Keratinocyte (primary cell): ENCODE data around the gene C20orf141. TPM values are rescaled to one million over a fixed set of nuclear protein-coding genes. Genes with fewer than 3 reads are reported as not detected.

ENCODE experiments used
- DNase-seq: peaks from one replicate; pipeline ENCODE4 v3.0.0-alpha.2; 2011; ENCODE audit warnings: low read depth, missing footprints, low spot score
- FAIRE-seq: peaks from 2 replicates; lab custom pipeline; 2011; peaks lifted over from hg19 to GRCh38; lab: Jason Lieb, UNC
- H2AFZ ChIP-seq: 2 replicates; pipeline ENCODE4 v1.6.0; 2012; ENCODE audit warnings: low read length, control low read depth, inconsistent platforms; ENCODE audit not compliant: control insufficient read depth
- H3K27ac ChIP-seq: 2 replicates; pipeline ENCODE4 v1.5.1; 2011; ENCODE audit warnings: low read length; ENCODE audit not compliant: control insufficient read depth, insufficient read depth
- H3K27me3 ChIP-seq: 3 replicates; pipeline ENCODE4 v1.6.0; 2011; ENCODE audit warnings: low read length; ENCODE audit not compliant: control insufficient read depth, insufficient read depth; ENCODE audit errors: extremely low read depth
- H3K36me3 ChIP-seq, 2 experiments: 2 replicates in 1 of 2; 3 replicates in 1 of 2; pipeline ENCODE4 v1.5.1; 2011; ENCODE audit warnings: low read length in 2 of 2, mild to moderate bottlenecking in 1 of 2; ENCODE audit not compliant: control insufficient read depth in 2 of 2, insufficient read depth in 2 of 2; ENCODE audit errors: extremely low read depth in 1 of 2
- H3K4me1 ChIP-seq: 3 replicates; pipeline ENCODE4 v1.5.1; 2011; ENCODE audit warnings: low read length; ENCODE audit not compliant: control insufficient read depth, insufficient read depth; ENCODE audit errors: extremely low read depth
- H3K4me2 ChIP-seq: 3 replicates; pipeline ENCODE4 v1.6.0; 2011; ENCODE audit warnings: low read depth, low read length; ENCODE audit not compliant: control insufficient read depth, insufficient read depth; ENCODE audit errors: extremely low read depth
- H3K4me3 ChIP-seq, 3 experiments: fragments of 200-600 bp in 1 of 3; sonication (generic) in 1 of 3; 2 replicates in 2 of 3; 3 replicates in 1 of 3; pipeline ENCODE4 v1.5.1; 2011 to 2016; ENCODE audit warnings: low read length in 3 of 3, mild to moderate bottlenecking in 3 of 3, control low read depth in 2 of 3, inconsistent platforms in 1 of 3, low read depth in 1 of 3, mixed read lengths in 1 of 3, mixed run types in 1 of 3, moderate library complexity in 1 of 3; ENCODE audit not compliant: control insufficient read depth in 2 of 3, insufficient read depth in 2 of 3; ENCODE audit errors: extremely low read depth in 1 of 3
- H3K79me2 ChIP-seq: 2 replicates; pipeline ENCODE4 v1.6.0; 2012; ENCODE audit warnings: low read length; ENCODE audit not compliant: control insufficient read depth, insufficient read depth
- H3K9ac ChIP-seq: 3 replicates; pipeline ENCODE4 v1.6.0; 2011; ENCODE audit warnings: low read length; ENCODE audit not compliant: control insufficient read depth, insufficient read depth; ENCODE audit errors: extremely low read depth
- H3K9me1 ChIP-seq: 3 replicates; pipeline ENCODE4 v1.6.0; 2011; ENCODE audit warnings: low read length; ENCODE audit not compliant: control insufficient read depth, insufficient read depth; ENCODE audit errors: extremely low read depth
- H3K9me3 ChIP-seq: 2 replicates; pipeline ENCODE4 v1.5.1; 2012; ENCODE audit warnings: low read depth, low read length; ENCODE audit not compliant: control insufficient read depth
- H4K20me1 ChIP-seq: 3 replicates; pipeline ENCODE4 v1.6.0; 2011; ENCODE audit warnings: low read length; ENCODE audit not compliant: control insufficient read depth, insufficient read depth; ENCODE audit errors: extremely low read depth
- CTCF ChIP-seq, 3 experiments: IDR thresholded peaks in 1 of 3; conservative IDR thresholded peaks in 1 of 3; optimal IDR thresholded peaks in 1 of 3; 2 replicates in 2 of 3; 3 replicates in 1 of 3; pipeline versions ENCODE3 to v1.5.1; 2011; ENCODE audit warnings: low read length in 3 of 3, mild to moderate bottlenecking in 3 of 3, moderate library complexity in 2 of 3, control low read depth in 1 of 3, inconsistent platforms in 1 of 3; ENCODE audit not compliant: insufficient read depth in 2 of 3; ENCODE audit errors: extremely low read depth in 1 of 3
- EZH2 ChIP-seq: IDR thresholded peaks from one replicate; pipeline ENCODE4 v1.6.1; 2012; ENCODE audit warnings: inconsistent platforms, mild to moderate bottlenecking, low read length, moderate library complexity
- dilution Hi-C: fragments of 300-500 bp; cut with MboI; formaldehyde crosslinking; loops from one replicate; pipeline ENCODE4 v1.7.0; 2020; ENCODE audit warnings: low sequenced_read_pairs; ENCODE audit not compliant: extremely low pct_ligation_motif_present
- polyA plus RNA-seq, 5 experiments: library from polyadenylated mRNA; depleted of rRNA in 3 of 5; stranded (reverse) in 3 of 5; stranded (forward) in 1 of 5; unstranded in 1 of 5; fragments of >200 nt; gene quantifications; 1 replicate in 1 of 5; 2 replicates in 3 of 5; 3 replicates in 1 of 5; pipeline versions ENCODE4 v1.2.1 to v1.2.3, GENCODE V29; 2011 to 2012; ENCODE audit warnings: missing spikeins in 2 of 5, low read depth in 1 of 5, low replicate concordance in 1 of 5

C20orf141 gene
- polyA plus RNA-seq, 1 donor (not counting 4 experiments of a cell fraction or from before 2014, with no cell fraction given), result not detected

- no peak for FAIRE-seq
- peaks cover 2% of the 10 kb centered on the region for H3K9me1 ChIP-seq
- no peak overlapping the region for H3K27ac ChIP-seq
- no peak overlapping the region for H2AFZ ChIP-seq
- H3K9me3 ChIP-seq, result no peaks in the 10 kb centered on the region
- TF ChIP-seq EZH2 (no peak), CTCF (optimal IDR thresholded peaks at IDR 0.05 in 1 of 3, IDR thresholded peaks at IDR 0.05 in 1 of 3, conservative IDR thresholded peaks at IDR 0.05 in 1 of 3; ENCODE audit: extremely low read depth in 1 of 3, insufficient read depth in 2 of 3, low read length in 3 of 3) (no peak)
- no peak for DNase-seq
- no peak overlapping the region for H3K9ac ChIP-seq
- no peak overlapping the region for H3K4me2 ChIP-seq
- no peaks in the 10 kb centered on the region for H3K27me3 ChIP-seq
- H3K4me3 ChIP-seq, result no peak overlapping the region
- H3K4me1 ChIP-seq, result no peaks in the 10 kb centered on the region
- no peaks in the 10 kb centered on the region for H3K79me2 ChIP-seq
- H3K36me3 ChIP-seq, result no peaks in the 10 kb centered on the region
- H4K20me1 ChIP-seq, result peaks cover 4% of the 10 kb centered on the region
- dilution Hi-C loops, result no loop called here
These were observed 34.7 kb downstream of the C20orf141 start for GRCh38 chr20:2849529-2849928.

GRCh38 chr20:2851086-2851485 is 36.3 kb downstream of the C20orf141 start:
- no peak for TF ChIP-seq CTCF (optimal IDR thresholded peaks at IDR 0.05 in 1 of 3, IDR thresholded peaks at IDR 0.05 in 1 of 3, conservative IDR thresholded peaks at IDR 0.05 in 1 of 3; ENCODE audit: extremely low read depth in 1 of 3, insufficient read depth in 2 of 3, low read length in 3 of 3)
- TF ChIP-seq EZH2, result no peak
- Histone ChIP-seq H2AFZ (no peak overlapping the region), H3K9me3 (no peaks in the 10 kb centered on the region), H3K4me1 (no peaks in the 10 kb centered on the region), H3K9ac (no peak overlapping the region), H3K4me2 (no peak overlapping the region), H3K27me3 (no peaks in the 10 kb centered on the region), H3K36me3 (no peaks in the 10 kb centered on the region), H3K79me2 (no peaks in the 10 kb centered on the region), H3K27ac (no peak overlapping the region), H4K20me1 (peaks cover 4% of the 10 kb centered on the region), H3K9me1 (no peaks in the 10 kb centered on the region), H3K4me3 (no peak overlapping the region)
- no peak for FAIRE-seq
- dilution Hi-C loops, result no loop called here
- no peak for DNase-seq
